Activated T-helper 9 cell treated with anti-CD3 and anti-CD28 coated beads, Interleukin-2, amount 50 U/mL, for 16 hours (primary cell): ENCODE data around the gene TSR1.

ENCODE experiments used
- DNase-seq: peaks from one replicate; pipeline ENCODE4 v3.0.0-alpha.2; 2020; ENCODE audit warnings: low read depth

Gene TSR1

GRCh38 chr17:2282297-2282873 is 53.9 kb downstream of the TSR1 start:
- DNase-seq, result no peak

GRCh38 chr17:2279707-2280106 is 56.5 kb downstream of the TSR1 start:
- no peak for DNase-seq

- no peak for DNase-seq
These were observed 58.7 kb downstream of the TSR1 start for GRCh38 chr17:2277429-2278170.

- DNase-seq, result no peak
These were observed 60.5 kb downstream of the TSR1 start for GRCh38 chr17:2275722-2276121.

- DNase-seq, result no peak
These were observed 61.8 kb downstream of the TSR1 start for GRCh38 chr17:2274414-2274813.
